GM12891 (cell line): ENCODE measurements around the gene TNFAIP1.

ENCODE experiments used
- POLR2A ChIP-seq: IDR thresholded peaks from 2 replicates; pipeline ENCODE4 v1.6.1; 2011; ENCODE audit warnings: low read depth, low read length, control low read depth
- POLR2AphosphoS5 ChIP-seq: IDR thresholded peaks from 2 replicates; pipeline ENCODE4 v1.6.1; 2011; ENCODE audit warnings: low read depth, low read length, control low read depth

DNA sequence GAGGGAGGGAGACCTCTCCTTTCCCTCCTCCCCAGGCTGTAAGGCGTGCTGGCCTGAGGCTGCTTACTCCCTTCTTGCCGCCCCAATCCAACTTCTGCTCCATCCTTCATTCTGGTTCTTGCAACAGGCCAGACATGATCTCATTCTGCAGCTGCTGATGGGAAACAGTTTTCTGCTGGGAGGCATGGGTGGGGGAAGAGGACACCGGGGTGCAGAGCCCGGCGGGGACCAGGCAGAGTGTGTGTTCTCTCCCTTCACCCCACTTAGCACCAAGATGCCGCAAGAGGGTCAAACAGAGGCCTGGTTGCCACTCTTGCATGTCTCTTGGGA lies 37.3 kb downstream of the TNFAIP1 start:
- no peak for TF ChIP-seq POLR2A
- no peak for TF ChIP-seq POLR2AphosphoS5
